Measurements from ENCODE around the gene POU2AF2.
"Not testable (repeated sequence)": the region's sequence is repeated elsewhere in the genome, so short reads cannot be mapped to it uniquely, and the experiment has no call there.

The POU2AF2 gene

DNA sequence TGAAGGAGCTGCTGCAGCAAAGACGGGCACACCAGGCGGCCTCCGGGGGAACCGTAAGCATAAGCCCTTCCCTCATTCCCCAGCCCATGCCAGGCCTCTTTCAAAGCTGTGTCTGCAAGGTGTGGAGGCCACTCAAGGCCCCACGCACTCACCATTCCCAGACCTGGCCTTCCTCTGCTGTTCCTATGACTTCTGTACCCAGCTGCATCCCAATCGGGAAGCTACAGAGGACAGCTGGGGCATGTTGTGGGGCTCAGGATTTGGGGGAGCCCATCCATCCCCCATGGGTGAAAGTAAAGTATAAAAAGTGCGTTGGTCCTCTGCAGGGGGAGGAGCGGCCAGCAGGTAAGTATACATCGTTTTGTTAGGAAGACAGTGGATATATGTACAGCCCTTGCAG, 55.0 kb downstream of the POU2AF2 start:
- intact Hi-C loops (cut with DNase I), result no loop called here
- no peak for DNase-seq

DNA sequence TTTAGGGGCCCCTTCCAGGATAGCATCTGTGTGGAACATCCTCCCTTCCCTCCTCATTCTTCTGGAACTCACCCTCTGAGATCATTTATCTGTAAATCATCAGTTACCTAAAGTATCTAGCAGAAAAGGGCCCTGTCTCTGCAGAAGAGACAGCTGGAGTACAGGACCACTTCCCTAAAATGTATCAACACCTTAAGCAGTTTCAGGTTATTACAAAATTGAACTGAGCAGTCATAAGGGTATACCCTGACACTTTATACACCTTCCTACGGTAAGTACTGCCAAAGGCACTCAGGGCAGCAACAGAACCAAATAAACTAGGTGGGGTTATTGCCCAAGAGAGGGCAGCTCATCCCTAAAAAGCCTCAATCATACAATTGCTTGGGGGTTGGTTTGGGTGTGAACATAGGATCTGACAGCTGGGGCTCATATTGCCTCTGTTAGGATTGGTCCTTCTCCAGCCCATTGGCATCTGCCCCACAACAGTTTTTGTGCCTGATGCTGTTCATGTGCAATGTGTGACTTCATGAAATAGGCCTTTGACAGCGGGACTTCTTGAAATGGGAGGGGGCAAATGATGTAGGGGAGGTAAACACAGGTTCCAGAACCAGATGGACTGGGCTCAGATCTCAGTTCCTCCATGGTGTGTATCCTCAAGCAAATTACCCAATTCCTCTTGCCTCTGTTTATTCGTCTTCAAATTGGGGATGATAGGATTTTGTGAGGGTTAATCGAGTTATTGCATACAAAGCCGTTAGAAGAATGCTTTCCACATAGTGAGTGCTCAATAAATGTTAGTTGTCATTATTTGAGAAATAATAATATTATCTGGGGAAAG, 55.7 kb downstream of the POU2AF2 start:
- DNase-seq, result no peak
- intact Hi-C loops (cut with DNase I), result no loop called here

DNA sequence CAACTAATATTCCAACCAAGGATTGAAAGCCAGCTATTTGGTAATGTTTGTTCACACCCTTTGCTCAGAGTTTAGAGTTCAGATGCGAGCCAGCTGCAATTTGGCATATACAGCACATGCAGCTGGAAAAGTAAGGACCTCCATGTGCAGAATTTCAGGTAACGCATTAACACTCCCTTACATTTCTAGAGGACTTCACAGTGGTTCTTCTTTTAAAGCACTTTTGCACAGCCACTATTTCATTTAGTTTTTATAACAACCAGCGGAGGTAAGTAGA, 56.3 kb downstream of the POU2AF2 start:
- intact Hi-C loops (cut with DNase I), result no loop called here
- no peak for DNase-seq

DNA sequence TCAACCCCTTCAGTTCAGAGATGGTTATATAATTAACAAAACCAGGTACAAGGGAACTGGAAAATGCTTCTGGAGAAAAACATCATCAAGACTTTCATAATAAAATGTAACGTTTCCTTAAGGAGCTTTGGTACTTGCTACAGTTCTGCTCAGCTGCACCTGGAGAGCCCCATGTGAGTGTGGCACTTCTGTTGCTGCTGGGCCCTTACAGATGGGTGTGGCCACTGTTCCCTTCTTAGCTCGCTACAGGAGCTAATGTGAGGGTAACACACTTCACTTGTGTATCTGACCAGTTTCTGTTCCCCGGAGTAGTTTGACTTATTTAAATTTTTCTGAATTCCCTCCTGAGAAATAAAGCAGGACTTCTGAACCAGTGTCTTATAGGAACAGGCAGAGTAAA, 56.8 kb downstream of the POU2AF2 start:
- intact Hi-C loops (cut with DNase I), result no loop called here
- no peak for DNase-seq

DNA sequence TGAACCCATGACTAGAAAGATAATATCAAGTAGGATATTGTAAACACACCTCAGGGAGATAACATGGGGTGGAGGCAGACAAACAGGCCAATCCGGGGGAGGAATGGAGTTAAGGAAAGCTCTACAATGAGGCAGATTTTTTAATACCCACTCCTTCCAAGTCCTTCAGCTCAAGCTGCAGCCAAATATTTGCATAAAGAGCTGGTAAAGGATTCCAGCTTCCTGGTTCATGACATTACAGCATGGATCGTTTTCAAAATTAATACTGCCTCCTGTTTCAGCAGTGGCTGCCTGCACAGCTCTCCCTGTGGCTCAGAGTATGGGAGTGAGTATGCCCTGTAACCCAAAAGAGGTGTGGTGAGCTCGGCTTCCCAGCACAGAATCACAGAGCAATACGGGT, 57.9 kb downstream of the POU2AF2 start:
- DNase-seq, result no peak
- intact Hi-C loops (cut with DNase I), result no loop called here

DNA sequence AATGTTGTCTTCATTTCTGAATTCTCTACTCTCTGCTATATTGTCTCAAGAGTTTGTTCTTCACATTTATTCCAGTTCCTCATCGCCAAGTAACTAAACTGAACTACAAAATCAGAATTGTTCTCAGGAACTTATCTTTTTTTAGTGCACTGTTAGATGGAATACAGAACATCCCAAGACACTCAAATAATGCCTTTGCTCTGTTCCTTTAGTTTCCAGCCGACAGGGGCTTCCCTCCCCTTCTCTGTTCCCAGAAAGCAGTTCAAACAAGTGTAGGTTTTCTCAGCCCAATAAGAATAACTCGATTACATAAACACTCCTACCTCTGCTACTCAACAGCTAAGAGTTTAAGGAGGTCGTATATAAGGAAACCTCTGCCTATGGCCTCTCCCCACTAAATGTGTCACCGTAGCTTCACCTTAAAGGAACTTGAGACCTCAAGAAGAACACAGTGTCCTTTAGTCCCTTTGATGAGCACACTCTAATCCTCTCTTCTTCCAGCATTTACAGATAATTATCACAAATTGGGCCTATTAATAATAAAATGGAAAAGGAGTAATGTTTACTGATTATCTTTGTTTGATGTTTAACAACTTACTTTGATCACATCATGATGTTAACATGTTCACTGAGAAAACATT, 59.8 kb downstream of the POU2AF2 start:
- DNase-seq, result no peak
- intact Hi-C loops (cut with DNase I), result no loop called here

DNA sequence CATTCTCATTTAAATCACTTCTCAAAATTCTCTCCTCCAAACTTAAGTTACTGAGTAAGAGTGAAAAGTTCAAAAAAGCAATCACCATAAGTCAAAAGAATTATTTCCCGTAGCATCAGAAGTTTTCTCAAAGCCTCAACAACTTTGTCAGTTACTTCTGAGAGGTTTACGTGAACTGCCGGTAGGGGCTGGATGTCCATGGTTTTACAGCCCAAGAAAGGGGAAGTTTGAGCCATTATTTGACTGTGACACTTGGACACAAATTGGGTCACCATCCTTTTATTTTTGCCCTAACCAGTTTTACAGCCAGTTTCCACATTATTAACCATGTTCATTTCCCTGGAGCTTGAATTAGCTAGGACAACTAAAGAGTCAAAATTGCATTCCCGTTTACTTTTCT, 60.4 kb downstream of the POU2AF2 start:
- no peak for DNase-seq
- intact Hi-C loops (cut with DNase I), result no loop called here

DNA sequence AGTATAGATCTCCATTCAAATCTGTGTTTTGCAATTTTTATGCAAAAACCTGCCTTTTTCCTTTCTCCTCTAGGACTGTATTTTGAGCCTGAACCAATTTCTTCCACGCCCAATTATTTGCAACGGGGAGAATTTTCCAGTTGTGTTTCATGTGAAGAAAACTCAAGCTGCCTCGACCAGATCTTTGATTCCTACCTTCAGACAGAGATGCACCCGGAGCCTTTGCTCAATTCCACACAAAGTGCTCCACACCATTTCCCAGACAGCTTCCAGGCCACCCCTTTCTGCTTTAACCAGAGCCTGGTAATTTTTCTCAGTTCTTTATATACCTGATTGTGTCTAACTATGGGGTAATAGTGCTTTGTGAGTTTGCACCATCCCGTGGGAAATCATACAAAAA, 60.8 kb downstream of the POU2AF2 start:
- no peak for DNase-seq
- intact Hi-C loops (cut with DNase I), result no loop called here

DNA sequence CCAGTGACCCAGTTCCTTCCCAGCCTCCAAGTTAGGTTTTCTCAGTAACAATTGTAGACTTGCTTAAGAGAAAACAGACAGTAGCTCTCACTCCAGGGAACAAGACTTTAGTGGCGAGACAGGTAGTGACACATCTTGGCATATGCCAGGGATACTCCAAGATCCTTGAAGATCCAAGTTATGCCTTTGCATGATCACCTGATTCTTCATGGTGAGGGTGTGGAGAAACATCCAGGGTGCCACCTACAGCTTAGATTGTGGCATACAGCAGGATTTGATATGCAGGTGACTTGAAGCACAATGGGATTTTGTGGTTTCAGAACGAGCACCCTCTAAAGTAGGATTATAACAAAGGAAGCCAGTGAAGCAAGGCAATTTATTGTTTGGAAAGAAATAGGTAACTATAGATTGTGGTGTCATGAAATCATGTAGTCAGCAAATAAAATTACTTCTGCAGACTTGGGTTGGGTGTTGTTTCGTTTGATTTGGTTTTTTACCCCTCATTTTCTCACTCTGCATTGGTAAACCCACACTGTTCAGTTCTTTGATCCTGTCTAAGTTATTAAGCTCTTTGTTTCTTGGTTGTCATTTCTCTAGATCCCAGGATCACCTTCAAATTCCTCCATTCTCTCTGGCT, 62.1 kb downstream of the POU2AF2 start:
- intact Hi-C loops (cut with DNase I), result no loop called here
- no peak for DNase-seq

DNA sequence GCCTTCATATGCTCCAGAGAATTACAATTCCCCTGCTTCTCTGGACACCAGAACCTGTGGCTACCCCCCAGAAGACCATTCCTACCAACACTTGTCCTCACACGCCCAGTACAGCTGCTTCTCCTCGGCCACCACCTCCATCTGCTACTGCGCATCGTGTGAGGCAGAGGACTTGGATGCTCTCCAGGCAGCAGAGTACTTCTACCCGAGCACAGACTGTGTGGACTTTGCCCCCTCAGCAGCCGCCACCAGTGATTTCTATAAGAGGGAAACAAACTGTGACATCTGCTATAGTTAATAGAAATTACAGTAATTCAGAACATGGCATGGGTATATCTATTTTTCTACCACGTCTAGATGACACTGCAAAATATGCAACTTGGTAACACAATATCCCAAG, 62.6 kb downstream of the POU2AF2 start:
- intact Hi-C loops (cut with DNase I), result no loop called here
- DNase-seq, result no peak

DNA sequence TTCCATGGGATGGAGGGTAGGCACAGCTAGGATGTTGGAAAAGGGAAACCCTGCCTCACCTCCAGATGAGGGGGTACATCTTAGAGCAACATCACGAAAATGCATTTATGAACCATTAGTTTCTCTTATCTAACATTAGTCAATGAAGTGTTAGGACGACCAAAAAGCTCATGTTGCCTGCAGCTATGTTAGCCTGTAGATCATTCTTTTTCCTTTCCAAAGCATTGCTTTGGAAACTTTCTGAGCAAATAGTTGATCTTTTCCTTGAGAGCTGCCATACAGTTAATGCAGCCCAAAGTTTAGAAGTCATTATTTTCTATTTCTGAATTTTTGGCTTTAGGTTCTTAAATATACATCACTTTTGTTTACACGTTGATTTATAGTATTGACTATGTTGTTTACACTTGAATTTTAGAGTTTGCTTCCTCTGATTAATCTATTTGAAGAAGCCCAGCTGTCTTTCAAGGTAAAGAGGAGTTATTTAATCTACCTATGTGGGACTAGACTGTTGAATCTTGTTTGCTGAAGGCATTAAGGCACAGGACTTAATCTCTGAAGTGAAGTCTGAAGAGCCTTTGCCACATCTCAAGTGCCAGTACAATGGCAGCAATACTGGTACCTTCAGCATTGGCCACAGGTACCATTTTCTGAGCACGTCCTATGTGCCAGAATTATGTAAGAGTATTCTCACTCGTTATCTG, 63.8 kb downstream of the POU2AF2 start:
- intact Hi-C loops (cut with DNase I), result no loop called here
- DNase-seq, result no peak

DNA sequence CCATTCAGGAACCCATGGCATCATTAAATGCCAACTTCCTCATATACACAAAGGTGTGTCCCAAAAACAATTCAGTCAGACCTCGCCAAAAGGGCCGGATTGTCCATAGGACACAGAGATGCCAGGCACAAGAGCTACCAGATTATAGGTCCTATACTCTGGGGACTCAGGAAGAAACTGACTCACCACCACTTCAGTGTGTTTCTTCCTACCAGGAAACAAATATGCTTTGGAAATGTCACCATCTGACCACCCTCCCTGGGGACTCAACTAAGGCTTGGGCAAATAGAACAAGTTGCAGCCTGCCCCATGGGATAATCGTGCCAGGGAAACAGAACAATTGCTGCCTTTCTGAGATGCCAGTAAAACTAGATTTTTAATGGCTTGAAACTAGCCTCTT, 64.6 kb downstream of the POU2AF2 start:
- intact Hi-C loops (cut with DNase I), result no loop called here
- DNase-seq, result no peak

DNA sequence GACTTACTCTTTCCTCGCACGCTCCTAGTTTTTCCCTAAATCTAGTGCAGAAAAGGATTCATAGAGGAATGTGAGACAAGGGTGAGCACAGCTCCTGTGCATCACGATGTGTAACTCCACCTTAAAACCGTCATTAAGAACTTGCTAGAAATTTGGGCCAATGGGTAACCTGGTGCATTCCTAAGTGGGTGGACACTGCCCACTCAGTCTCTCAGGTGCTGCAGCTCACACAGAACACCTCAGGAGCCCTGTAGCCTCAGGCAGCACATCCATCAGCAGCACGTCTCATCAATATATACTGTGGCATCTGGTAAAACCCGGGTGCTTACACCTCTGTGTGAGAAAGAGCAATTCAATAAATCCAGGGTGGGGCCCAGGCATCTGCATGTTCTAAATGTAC, 65.2 kb downstream of the POU2AF2 start:
- intact Hi-C loops (cut with DNase I), result no loop called here
- DNase-seq, result no peak

DNA sequence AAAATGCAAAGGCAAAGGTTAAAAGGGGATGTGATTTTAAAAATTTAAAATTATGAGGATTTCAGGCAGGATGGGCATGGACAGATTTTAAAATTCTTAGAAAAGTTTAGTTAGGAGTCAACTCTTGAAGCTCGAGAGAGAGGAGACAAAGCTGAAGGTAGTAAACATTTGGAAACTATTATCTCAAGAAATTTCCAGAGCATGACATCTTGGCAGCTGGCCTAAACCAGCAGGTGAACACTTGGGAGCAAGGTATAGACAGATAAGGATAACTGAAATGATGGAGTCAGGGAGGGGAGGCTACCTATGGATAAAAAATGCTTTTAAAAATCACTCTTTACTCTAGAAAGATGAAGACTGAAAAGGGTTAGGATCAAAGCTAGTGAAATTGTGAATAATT, 66.6 kb downstream of the POU2AF2 start:
- DNase-seq, result no peak

DNA sequence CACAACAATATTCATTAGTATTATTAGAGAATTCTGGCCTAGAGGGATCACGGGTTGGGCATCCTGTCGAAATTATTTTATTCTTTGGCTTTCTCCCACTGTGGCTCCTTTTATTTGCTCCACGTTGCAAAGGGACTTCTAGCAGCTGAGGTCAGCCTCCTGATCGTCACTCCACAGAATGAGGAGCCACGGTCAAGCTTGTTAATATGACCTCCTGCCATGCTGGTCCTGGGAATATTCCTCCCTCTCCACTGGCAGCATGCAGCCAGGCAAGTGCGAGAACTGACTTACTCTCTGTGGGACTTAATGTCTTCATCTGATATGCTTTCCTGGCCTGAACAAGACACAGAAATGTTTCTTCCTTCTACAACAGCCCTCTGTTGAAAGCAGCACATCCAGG, 73.8 kb downstream of the POU2AF2 start:
- intact Hi-C loops (cut with DNase I), result no loop called here
- no peak for DNase-seq

More for the DNA sequence above, 66.6 kb downstream of the POU2AF2 start:
- intact Hi-C loops (cut with DNase I), result no loop called here

DNA sequence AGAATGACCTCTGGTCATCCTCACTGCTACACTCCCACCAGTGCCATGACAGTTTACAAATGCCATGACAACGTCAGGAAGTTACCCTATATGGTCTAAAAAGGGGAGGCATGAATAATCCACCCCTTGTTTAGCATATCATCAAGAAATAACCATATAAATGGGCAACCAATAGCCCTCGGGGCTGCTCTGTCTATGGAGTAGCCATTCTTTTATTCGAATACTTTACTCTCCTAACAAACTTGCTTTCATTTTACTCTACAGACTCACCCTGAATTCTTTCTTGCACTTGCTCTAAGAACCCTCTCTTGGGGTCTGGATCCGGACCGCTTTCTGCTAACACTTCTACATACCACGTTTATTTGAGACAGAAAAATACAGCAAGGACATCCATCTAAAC, 74.7 kb downstream of the POU2AF2 start:
- intact Hi-C loops (cut with DNase I); DNase-seq: not testable (repeated sequence)

DNA sequence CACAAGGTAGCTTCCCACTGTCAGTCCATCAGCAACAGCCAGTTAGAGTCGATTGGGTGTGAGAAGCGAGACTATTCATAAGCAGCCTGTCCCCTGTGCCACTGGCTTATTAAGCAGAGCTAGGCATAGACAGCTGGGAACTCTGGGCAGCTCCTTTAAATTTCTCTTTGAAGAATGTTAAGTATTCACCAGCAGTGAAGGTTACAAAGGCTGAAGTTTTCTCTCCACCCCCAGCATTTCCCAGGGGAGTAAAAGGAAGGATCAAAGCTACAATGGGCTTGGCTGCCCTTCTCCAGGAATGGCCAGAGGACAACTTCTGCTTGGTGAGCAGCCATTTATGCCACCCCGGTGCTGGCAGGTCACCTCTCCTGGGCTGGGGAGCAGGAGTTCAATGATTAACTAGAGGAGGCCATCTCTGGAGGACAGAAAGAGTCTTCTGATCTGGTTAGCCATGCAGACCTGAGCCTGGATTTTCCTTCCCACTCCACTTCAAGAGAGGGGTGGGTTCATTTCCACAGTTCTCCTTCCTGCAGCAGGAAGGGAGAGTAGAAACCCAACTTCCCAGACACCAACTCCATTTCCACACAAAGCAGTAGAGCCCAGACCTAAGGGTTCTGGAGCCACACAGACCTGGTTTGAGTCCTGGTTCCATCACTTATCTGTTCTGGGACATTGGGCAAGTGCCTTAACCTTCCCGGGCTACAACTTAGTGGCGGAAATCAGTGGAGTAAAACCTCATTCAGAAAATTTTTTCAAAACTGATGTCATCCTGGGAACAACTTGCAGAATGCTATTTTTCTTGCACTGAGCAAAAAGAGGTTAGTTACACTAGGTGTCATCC, 75.4 kb downstream of the POU2AF2 start:
- intact Hi-C loops (cut with DNase I), result no loop called here
- no peak for DNase-seq

DNA sequence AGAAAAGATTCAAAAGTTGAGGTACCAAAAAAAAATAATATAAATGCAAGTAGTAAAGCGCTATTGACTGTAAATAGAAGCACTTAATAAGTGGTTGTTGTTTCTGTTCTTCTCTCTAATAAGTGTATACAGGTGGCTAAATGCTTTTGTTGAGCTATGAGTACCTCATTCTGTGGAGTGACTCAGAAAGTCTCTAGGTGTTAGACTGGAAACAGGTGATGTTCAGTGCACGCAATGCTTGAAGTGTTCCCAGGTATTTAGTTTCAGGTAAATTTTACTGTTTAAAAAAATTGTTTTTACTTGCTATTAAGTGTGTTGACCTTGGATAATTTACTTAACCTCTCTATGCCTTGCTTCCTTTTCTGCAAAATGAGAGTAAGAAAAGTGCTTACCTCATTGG, 77.0 kb downstream of the POU2AF2 start:
- intact Hi-C loops (cut with DNase I), result no loop called here
- DNase-seq, result no peak

DNA sequence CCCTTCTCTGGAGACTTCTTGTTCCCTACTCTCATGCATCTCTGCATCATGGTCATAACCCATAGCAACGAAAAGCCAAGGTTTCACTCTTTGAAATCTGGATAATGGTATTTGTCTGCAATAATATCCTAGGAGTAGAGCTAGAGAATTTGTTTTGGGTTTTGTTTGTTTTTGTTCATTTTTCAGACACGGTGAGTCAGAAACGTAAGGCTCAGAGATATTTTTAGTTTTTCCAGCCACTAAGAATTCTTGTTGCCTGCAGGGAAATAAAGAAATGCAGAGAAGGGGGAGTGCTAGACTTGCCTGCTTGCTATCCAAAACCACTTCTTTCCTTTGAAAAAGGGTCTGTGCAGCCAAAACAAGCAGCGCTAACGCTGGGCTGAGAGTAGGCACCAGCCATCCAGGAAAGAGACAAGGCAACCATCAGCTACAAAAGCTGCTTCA, 78.8 kb downstream of the POU2AF2 start:
- DNase-seq, result peak in 1 of 10 donors; percentile 82
- intact Hi-C loops (cut with DNase I), result no loop called here

DNA sequence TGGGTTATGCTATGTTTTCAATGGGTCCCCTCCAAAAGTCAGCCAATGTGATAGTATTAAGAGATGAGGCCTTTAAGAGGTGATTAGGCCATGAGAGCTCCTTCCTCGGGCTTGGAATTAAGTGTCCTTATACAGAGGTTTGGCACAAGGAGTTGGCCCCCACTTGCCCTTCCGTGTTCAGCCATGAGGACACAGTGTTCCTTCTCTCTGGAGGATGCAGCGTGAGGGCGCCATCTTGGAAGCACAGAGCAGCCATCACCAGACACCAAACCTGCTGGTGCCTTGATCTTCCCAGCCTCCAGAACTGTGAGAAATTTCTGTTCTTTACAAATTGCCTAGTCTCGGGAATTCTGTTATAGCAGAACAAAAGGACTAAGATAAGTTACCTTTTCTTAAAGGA, 79.7 kb downstream of the POU2AF2 start:
- intact Hi-C loops (cut with DNase I), result no loop called here
- DNase-seq, result no peak

DNA sequence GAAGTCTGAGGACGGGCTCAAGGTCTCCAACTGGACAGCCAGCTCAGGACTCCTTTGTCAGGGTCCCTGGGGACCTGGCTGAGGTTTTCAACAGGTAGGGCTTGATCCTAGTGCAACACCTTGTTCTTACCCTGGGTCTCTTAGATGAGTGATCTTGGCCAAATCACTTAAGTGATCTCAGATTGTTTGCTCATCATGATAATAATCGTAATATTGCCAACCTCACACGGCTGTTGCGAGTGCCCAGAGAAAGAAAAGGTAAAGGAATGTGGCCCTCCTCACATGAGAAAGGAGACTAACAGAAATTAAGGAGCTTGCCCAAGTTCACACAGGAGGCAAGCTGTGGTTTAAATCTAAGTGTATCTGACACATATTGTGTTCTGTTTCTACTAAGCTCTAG, 81.3 kb downstream of the POU2AF2 start:
- no peak for DNase-seq
- intact Hi-C loops (cut with DNase I), result no loop called here
